ENCODE measurements around the gene USP6NL.

GRCh38 chr10:11473128-11473760, 138.2 kb downstream of the USP6NL start:
- TF ChIP-seq HDAC2 (IDR thresholded peaks at IDR 0.05; ENCODE audit: borderline replicate concordance in 1 of 2, low read depth in 2 of 2, low read length in 2 of 2) (no peak), POLR2A (IDR thresholded peaks at IDR 0.05; ENCODE audit: control extremely low read depth in 1 of 2, low read depth in 2 of 2, low read length in 2 of 2) (no peak), BACH1 (IDR thresholded peaks at IDR 0.05; ENCODE audit: low read length) (no peak), CREB1 (IDR thresholded peaks at IDR 0.05) (no peak), EGR1 (IDR thresholded peaks at IDR 0.05; ENCODE audit: borderline replicate concordance, low read depth, low read length) (no peak), RNF2 (IDR thresholded peaks at IDR 0.05; ENCODE audit: borderline replicate concordance, low read depth, low read length, missing control alignments, poor library complexity, severe bottlenecking) (no peak), SIX5 (IDR thresholded peaks at IDR 0.05; ENCODE audit: low read depth, low read length) (no peak)
- TF ChIP-seq, protein P1, sequence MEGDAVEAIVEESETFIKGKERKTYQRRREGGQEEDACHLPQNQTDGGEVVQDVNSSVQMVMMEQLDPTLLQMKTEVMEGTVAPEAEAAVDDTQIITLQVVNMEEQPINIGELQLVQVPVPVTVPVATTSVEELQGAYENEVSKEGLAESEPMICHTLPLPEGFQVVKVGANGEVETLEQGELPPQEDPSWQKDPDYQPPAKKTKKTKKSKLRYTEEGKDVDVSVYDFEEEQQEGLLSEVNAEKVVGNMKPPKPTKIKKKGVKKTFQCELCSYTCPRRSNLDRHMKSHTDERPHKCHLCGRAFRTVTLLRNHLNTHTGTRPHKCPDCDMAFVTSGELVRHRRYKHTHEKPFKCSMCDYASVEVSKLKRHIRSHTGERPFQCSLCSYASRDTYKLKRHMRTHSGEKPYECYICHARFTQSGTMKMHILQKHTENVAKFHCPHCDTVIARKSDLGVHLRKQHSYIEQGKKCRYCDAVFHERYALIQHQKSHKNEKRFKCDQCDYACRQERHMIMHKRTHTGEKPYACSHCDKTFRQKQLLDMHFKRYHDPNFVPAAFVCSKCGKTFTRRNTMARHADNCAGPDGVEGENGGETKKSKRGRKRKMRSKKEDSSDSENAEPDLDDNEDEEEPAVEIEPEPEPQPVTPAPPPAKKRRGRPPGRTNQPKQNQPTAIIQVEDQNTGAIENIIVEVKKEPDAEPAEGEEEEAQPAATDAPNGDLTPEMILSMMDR (IDR thresholded peaks at IDR 0.05; ENCODE audit: control extremely low read depth in 1 of 3, insufficient read depth in 1 of 3, low read depth in 1 of 3, low read length in 3 of 3) = no peak
